HG03108 (cell line): ENCODE data around the gene TP53I11.

ENCODE experiments used
- ATAC-seq: cut with Tn5 transposase; IDR thresholded peaks from one replicate; pipeline ENCODE4 v1.9.1; 2021; ENCODE audit warnings: moderate library complexity; ENCODE audit not compliant: unreplicated experiment

Gene TP53I11

DNA sequence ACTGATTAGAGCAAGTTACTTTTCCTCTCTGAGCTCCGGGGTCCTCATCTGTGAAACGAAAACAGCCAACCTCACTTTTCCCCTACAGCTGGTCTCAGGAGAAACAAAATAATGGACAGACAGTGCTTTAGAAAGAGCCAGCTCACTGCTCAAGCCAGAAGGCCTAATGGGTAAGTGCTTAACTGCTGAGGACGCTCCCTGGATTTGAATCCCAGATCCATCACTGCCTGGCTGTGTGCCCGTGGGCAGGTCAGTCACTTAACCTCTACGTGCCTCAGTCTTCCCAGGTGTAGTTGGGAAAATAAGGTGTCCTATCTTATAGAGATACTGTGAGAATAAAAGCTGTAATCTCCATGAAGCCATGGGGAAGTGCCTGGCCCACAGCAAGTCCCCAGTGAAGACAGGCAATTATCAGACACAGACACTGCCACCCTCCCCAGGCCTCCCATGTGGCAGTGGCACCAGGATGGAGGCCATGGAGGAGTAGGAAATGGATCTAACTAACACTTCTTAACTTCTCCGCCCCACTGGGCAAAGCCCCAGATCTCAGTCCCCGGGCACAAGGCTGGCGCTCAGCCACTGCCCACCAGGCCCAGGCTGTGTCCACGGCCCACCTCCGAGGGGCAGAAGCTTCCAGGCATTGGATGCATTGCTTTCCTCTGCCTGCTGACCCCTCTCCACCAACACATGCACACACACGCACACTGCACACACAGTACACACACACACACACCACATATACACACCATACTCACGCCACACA is 9.2 kb downstream of the TP53I11 start:
- no peak for ATAC-seq

GRCh38 chr11:44940835-44941234 is 9.8 kb downstream of the TP53I11 start:
- ATAC-seq = no peak

- no peak for ATAC-seq
These were observed 10.3 kb downstream of the TP53I11 start for GRCh38 chr11:44940404-44940803.

GRCh38 chr11:44939673-44940395 is 10.8 kb downstream of the TP53I11 start:
- ATAC-seq = no peak

- no peak for ATAC-seq
These were observed 12.5 kb downstream of the TP53I11 start for GRCh38 chr11:44938066-44938691.

DNA sequence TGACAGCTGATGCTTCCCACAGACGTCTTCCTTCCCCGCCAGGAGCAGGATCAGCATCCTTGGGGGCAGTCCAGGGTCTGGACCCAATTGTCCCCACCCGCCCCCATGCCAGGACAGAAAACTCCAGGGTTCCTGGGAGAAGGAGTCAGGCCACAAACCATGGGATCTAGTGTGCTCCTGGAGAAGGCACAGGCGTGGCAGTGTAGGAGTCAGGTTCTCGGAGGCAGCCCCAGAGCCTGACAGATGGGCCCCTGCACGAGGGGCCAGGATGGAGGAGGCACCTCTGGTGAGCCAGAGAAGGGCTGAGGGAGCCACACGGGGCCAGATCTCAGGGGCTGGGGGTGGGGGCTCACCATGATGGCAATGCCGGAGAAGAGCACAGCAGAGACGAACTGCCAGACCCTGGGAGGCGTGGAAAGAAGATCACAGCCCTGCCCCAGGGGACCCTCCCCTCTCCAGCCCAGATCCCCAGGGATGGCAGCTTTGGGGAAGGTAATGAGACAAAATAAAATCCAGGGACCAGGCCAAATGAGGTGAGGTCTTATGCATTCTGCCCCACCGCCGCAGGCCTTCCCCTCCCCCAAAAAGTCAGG is 13.6 kb downstream of the TP53I11 start:
- no peak for ATAC-seq

- ATAC-seq = no peak
These were observed 14.2 kb downstream of the TP53I11 start for GRCh38 chr11:44936525-44936924.

DNA sequence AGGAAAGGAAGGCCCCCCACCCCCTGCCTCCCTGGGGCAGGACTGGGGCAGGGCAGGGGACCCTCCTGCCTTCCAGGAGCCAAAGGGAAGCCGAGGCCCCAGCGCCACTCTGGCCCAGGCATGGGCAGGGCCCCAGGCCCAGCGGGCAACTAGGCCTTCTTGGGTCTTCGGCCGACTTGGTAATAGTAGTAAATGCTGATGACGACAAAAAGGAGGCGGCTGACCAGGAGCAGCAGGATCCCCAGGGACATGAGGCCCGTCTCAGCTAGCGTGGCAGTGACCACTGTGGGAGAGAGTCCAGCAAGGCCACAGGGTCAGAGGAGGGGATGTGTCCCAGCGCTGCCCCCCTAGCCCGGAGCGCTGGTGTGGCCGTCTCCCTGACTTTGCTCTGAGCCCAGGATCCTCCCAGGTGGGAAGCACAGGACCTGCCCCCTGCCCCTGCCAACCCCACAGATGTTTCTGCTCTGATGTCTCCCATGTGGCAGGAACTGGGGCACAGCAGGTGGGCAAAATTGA is 15.9 kb downstream of the TP53I11 start:
- no peak for ATAC-seq

DNA sequence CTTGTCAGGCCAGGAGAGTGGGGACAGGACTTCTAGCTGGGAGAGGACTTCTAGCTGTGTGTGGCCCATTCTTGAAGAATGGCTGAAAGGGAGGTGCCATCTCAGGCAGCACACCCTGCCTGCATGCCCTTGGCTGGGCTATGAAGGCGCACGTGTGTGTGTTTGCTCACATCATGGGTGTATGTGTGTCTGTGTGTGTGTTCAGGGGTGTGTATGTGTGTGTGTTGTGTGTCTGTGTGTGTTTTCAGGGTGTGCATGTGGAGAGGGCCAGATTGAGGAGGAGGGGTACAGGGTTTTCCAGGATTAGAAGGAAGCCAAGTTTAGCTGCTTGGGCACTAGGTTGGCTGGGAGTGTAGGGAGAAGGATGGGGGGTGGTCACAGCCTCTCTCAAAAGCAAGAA is 16.6 kb downstream of the TP53I11 start:
- ATAC-seq = no peak

DNA sequence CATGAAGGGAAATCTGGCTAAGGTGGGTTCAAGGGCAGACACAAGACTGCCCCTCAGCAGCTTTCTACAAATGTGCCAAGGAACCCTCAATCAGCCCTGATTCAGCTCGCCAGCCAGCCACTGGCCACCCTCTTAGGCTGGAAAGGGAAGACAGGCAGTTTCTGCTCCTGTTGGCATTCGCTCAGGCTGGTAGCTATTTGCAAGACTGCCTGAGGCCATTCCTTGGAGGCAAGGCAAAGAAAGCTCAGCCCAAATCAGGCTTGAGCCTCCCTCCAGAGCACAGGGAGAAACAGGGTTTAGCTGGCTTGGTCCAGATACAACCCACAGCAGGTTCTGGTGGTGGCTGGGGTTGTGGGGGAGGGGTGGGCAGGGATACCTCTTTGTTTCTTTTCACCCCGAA is 19.2 kb downstream of the TP53I11 start:
- no peak for ATAC-seq

DNA sequence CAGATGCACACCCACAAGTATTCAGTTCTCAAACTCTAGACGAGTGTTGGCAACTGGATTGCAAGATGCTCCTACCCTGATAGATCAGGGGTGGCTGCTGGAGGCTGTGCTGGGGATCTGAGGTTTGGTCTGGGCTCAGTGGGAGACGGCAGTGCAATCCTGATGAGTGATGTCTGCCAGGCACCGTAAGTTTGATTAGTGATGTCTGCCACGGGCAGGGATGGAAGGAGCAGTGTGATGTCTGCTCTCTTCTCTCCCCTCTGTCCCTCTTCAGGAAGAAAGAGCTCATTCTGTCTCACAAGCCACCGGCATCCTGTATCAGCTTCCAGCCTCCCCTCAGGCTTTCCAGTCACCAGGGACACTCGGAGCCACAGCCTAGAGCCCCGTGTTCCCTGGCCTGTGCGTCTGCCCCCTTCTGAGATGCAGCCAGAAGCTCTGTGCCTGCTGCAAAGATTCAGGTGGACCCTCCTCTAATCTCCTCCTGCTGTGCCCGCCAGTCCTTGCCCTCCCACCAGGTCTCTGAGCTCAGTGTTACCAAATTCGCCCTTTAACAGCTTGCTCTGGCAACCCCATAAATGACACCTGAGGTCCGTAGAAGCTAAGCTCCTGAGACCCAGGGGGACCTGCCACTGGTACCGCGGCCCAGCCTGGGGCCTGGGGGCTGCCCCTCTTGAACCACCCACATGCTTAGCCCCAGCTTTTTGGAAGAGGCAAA is 19.9 kb downstream of the TP53I11 start:
- no peak for ATAC-seq

DNA sequence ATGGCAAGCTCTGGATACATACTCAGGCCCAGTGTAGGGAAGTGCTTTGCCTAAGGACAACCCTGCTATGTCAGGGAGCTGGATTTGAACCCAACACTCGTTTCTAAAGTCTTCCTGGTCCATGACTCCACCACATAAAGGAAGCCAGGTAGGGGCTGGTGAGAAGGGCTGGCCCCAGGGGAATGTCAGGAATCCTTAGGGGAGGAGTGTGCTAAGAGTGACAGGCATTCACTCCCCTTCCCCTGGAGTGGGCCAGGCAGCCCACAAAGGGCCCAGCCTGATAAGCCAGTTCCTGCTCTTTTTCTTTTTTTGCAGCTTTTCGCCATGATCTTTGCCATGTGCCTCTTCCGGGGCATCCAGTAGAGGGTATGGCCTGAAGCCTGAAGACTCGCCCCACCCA is 21.9 kb downstream of the TP53I11 start:
- no peak for ATAC-seq

- ATAC-seq = no peak
These were observed 22.5 kb downstream of the TP53I11 start for GRCh38 chr11:44928144-44928543.

GRCh38 chr11:44927174-44927661 is 23.5 kb downstream of the TP53I11 start:
- no peak for ATAC-seq

- no peak for ATAC-seq
These were observed 24.6 kb downstream of the TP53I11 start for GRCh38 chr11:44926036-44926435.

DNA sequence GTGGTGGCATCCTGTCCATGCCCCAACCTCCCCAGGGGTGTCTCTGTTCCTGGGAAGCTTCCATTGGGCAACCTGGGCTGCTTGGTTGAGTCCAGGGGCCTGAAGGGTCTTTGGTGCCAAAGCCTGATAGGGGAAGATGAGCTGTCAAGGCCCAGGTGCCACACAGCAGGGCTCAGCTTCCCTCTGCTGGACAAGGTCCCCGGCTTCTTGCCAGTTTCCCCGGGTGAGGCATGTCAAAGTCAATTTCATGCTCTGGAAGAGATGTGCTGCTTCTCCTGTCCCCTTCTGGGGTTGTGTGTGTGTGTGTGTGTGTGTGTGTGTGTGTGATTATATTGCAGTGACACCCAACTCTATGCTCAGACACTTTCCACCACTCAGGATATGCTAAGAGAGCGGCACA is 26.9 kb downstream of the TP53I11 start:
- ATAC-seq = no peak

GRCh38 chr11:44923115-44923514 is 27.6 kb downstream of the TP53I11 start:
- no peak for ATAC-seq

GRCh38 chr11:44920451-44920850 is 30.2 kb downstream of the TP53I11 start:
- ATAC-seq = no peak

GRCh38 chr11:44917741-44918140 is 32.9 kb downstream of the TP53I11 start:
- no peak for ATAC-seq

- ATAC-seq = peak; percentile 42
These were observed 33.8 kb downstream of the TP53I11 start for GRCh38 chr11:44916801-44917385.
